Measurements from ENCODE around the gene BICRA.
"Not testable (repeated sequence)": the region's sequence is repeated elsewhere in the genome, so short reads cannot be mapped to it uniquely, and the experiment has no call there.

BICRA gene

GRCh38 chr19:47716270-47716937 lies 107.5 kb downstream of the BICRA start:
- Histone ChIP-seq H3K4me1 (ENCODE audit: insufficient read depth, poor library complexity, severe bottlenecking) (peaks cover 12% of the 10 kb centered on the region), H3K36me3 (ENCODE audit: low read depth) (peaks cover 60% of the 10 kb centered on the region), H3K27ac (ENCODE audit: poor library complexity, severe bottlenecking) (peak overlapping the region; percentile 97), H3K9me3 (ENCODE audit: severe bottlenecking) (no peaks in the 10 kb centered on the region), H3K27me3 (ENCODE audit: insufficient read depth, poor library complexity, severe bottlenecking) (no peaks in the 10 kb centered on the region), H3K4me3 (ENCODE audit: severe bottlenecking) (no peak overlapping the region)
- no peak for DNase-seq (ENCODE audit: low spot score)
- ATAC-seq (ENCODE audit: low read depth): no peak
- no peak for TF ChIP-seq CTCF (IDR thresholded peaks at IDR 0.05; ENCODE audit: poor library complexity, severe bottlenecking)

- DNase-seq (ENCODE audit: low spot score); ATAC-seq (ENCODE audit: low read depth); H3K27me3 ChIP-seq (ENCODE audit: insufficient read depth, poor library complexity, severe bottlenecking); H3K4me3 ChIP-seq (ENCODE audit: severe bottlenecking); H3K9me3 ChIP-seq (ENCODE audit: severe bottlenecking): not testable (repeated sequence)
- Histone ChIP-seq H3K36me3 (ENCODE audit: low read depth) (peaks cover 74% of the 10 kb centered on the region), H3K27ac (ENCODE audit: poor library complexity, severe bottlenecking) (peak overlapping the region; percentile 97), H3K4me1 (ENCODE audit: insufficient read depth, poor library complexity, severe bottlenecking) (peaks cover 19% of the 10 kb centered on the region)
Observed at GRCh38 chr19:47718415-47719046, 109.6 kb downstream of the BICRA start.

GRCh38 chr19:47719047-47719859 lies 110.3 kb downstream of the BICRA start:
- H3K27ac ChIP-seq (ENCODE audit: poor library complexity, severe bottlenecking): peak overlapping the region; percentile 97
- peak; percentile 98 for DNase-seq (ENCODE audit: low spot score)

GRCh38 chr19:47720669-47721422 lies 111.9 kb downstream of the BICRA start:
- H3K9me3 ChIP-seq (ENCODE audit: severe bottlenecking): no peaks in the 10 kb centered on the region
- ATAC-seq (ENCODE audit: low read depth): no peak
- no peak overlapping the region for H3K4me3 ChIP-seq (ENCODE audit: severe bottlenecking)
- peaks cover 18% of the 10 kb centered on the region for H3K4me1 ChIP-seq (ENCODE audit: insufficient read depth, poor library complexity, severe bottlenecking)
- no peak for DNase-seq (ENCODE audit: low spot score)
- peaks cover 75% of the 10 kb centered on the region for H3K36me3 ChIP-seq (ENCODE audit: low read depth)
- H3K27me3 ChIP-seq (ENCODE audit: insufficient read depth, poor library complexity, severe bottlenecking): no peaks in the 10 kb centered on the region
- peak overlapping the region; percentile 97 for H3K27ac ChIP-seq (ENCODE audit: poor library complexity, severe bottlenecking)
- TF ChIP-seq CTCF (IDR thresholded peaks at IDR 0.05; ENCODE audit: poor library complexity, severe bottlenecking): no peak

More at GRCh38 chr19:47719047-47719859, 110.3 kb downstream of the BICRA start:
- Histone ChIP-seq H3K9me3 (ENCODE audit: severe bottlenecking) (no peaks in the 10 kb centered on the region), H3K4me1 (ENCODE audit: insufficient read depth, poor library complexity, severe bottlenecking) (peaks cover 22% of the 10 kb centered on the region), H3K27me3 (ENCODE audit: insufficient read depth, poor library complexity, severe bottlenecking) (no peaks in the 10 kb centered on the region), H3K4me3 (ENCODE audit: severe bottlenecking) (no peak overlapping the region), H3K36me3 (ENCODE audit: low read depth) (peaks cover 77% of the 10 kb centered on the region)
- ATAC-seq (ENCODE audit: low read depth): peak; percentile 95
- TF ChIP-seq CTCF (IDR thresholded peaks at IDR 0.05; ENCODE audit: poor library complexity, severe bottlenecking): no peak

- Histone ChIP-seq H3K27me3 (ENCODE audit: insufficient read depth, poor library complexity, severe bottlenecking) (no peaks in the 10 kb centered on the region), H3K4me1 (ENCODE audit: insufficient read depth, poor library complexity, severe bottlenecking) (peaks cover 34% of the 10 kb centered on the region), H3K4me3 (ENCODE audit: severe bottlenecking) (no peak overlapping the region), H3K36me3 (ENCODE audit: low read depth) (peaks cover 73% of the 10 kb centered on the region), H3K27ac (ENCODE audit: poor library complexity, severe bottlenecking) (peak overlapping the region; percentile 97), H3K9me3 (ENCODE audit: severe bottlenecking) (no peaks in the 10 kb centered on the region)
- ATAC-seq (ENCODE audit: low read depth) (no peak), DNase-seq (ENCODE audit: low spot score) (no peak)
- TF ChIP-seq CTCF (IDR thresholded peaks at IDR 0.05; ENCODE audit: poor library complexity, severe bottlenecking): no peak
Observed at GRCh38 chr19:47723581-47723940, 114.6 kb downstream of the BICRA start.

Measured in RWPE2 (cell line).